HFF-Myc (cell line): ENCODE results near the gene CAND2.

Source experiments
- DNase-seq: peaks from one replicate; pipeline ENCODE4 v3.0.0-alpha.2; 2011; ENCODE audit warnings: low read depth; ENCODE audit errors: extremely low read depth
- H3K4me3 ChIP-seq: replicated peaks from 2 replicates; pipeline ENCODE4 v1.5.1; 2011; ENCODE audit warnings: low read depth, mild to moderate bottlenecking, control low read depth, low read length
- CTCF ChIP-seq: IDR thresholded peaks from 2 replicates; pipeline ENCODE4 v1.5.1; 2012; ENCODE audit warnings: mild to moderate bottlenecking, low read depth, low read length, control low read depth; ENCODE audit errors: missing control alignments

CAND2 gene

GRCh38 chr3:12809001-12809400, 12.5 kb downstream of the CAND2 start:
- no peak for DNase-seq
- no peak for TF ChIP-seq CTCF

DNA sequence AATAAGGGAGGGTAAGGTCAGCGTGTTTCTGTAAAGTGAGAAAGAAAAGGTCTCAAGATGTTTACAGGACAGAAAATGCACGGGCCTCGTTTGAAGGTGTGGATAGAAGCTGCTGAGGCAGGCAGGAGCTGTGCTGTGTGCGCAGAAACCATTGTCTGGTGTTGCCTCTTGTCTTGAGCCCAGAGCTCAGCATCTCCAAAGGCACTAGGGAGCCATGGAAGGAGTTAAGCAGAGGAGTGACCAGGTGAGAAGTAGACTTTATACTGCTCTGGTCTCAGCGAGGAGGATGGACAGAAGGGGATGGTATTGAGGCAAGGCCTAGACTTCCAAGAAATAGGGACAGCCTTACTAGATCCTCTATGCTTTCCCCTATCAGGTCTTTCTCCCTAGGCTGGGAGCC, 13.0 kb downstream of the CAND2 start:
- H3K4me3 ChIP-seq = peak overlapping the region; percentile 43; the same call in 1 of the 2 replicates
- no peak for DNase-seq
- no peak for TF ChIP-seq CTCF

More at GRCh38 chr3:12809001-12809400, 12.5 kb downstream of the CAND2 start:
- H3K4me3 ChIP-seq = no peak overlapping the region

GRCh38 chr3:12810013-12810780, 13.7 kb downstream of the CAND2 start:
- peak; percentile 78 for TF ChIP-seq CTCF
- DNase-seq = peak; percentile 50
- peak overlapping the region; percentile 43 for H3K4me3 ChIP-seq

DNA sequence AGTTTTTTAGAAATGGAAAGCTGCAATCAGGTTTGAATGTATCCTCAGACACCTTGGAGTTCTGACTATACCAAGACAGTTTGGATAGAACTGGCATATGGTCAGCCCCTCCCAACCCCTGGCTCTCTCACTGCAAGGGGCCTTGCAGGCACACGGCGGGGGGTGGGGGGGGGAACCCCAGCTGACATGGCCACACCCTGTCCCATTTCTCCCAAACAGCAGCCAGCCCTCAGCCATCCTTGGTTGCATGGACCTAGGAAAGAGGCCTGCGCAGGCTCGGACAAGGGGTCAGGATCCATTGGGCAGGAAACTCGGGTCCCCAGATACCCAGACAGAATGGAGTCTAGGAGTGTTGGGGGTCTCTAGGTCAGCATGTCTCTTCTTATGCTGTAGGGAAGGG, 14.5 kb downstream of the CAND2 start:
- DNase-seq = no peak
- H3K4me3 ChIP-seq = no peak overlapping the region
- TF ChIP-seq CTCF = no peak

GRCh38 chr3:12812812-12813211, 16.3 kb downstream of the CAND2 start:
- TF ChIP-seq CTCF = no peak
- H3K4me3 ChIP-seq = no peak overlapping the region

GRCh38 chr3:12813967-12814366, 17.5 kb downstream of the CAND2 start:
- no peak overlapping the region for H3K4me3 ChIP-seq
- DNase-seq = no peak
- no peak for TF ChIP-seq CTCF

More at GRCh38 chr3:12812812-12813211, 16.3 kb downstream of the CAND2 start:
- DNase-seq = no peak
